Thymus (tissue), 11 donors: ENCODE data around the gene EYA4. TPM values are rescaled to one million over a fixed set of nuclear protein-coding genes. Genes with fewer than 3 reads are reported as not detected.

ENCODE experiments used
- DNase-seq, 9 donors: peaks; one replicate each; pipeline ENCODE4 v3.0.0-alpha.2; 2013; ENCODE audit warnings: low spot score in 9 of 9, low read depth in 6 of 9, missing footprints in 1 of 9
- H3K27ac ChIP-seq, 2 donors: one replicate each; pipeline ENCODE4 v1.5.1; 2013; ENCODE audit warnings: control low read depth in 1 of 2, low read depth in 1 of 2, low read length in 1 of 2, mild to moderate bottlenecking in 1 of 2, moderate library complexity in 1 of 2
- H3K27me3 ChIP-seq, 2 donors: one replicate each; pipeline ENCODE4 v1.5.1; 2013; ENCODE audit warnings: low read length in 1 of 2; ENCODE audit not compliant: control insufficient read depth in 2 of 2, insufficient read depth in 1 of 2
- H3K36me3 ChIP-seq, 2 donors: one replicate each; pipeline ENCODE4 v1.5.1; 2013; ENCODE audit warnings: low read length in 1 of 2, mild to moderate bottlenecking in 1 of 2, moderate library complexity in 1 of 2; ENCODE audit not compliant: control insufficient read depth in 2 of 2, insufficient read depth in 2 of 2
- H3K4me1 ChIP-seq, 2 donors: one replicate each; pipeline ENCODE4 v1.5.1; 2013; ENCODE audit warnings: low read length in 2 of 2; ENCODE audit not compliant: control insufficient read depth in 2 of 2, insufficient read depth in 2 of 2
- H3K4me3 ChIP-seq, 2 donors: one replicate each; pipeline ENCODE4 v1.5.1; 2013; ENCODE audit warnings: low read length in 2 of 2, control low read depth in 1 of 2, mild to moderate bottlenecking in 1 of 2
- H3K9me3 ChIP-seq, 2 donors: one replicate each; pipeline ENCODE4 v1.5.1; 2013; ENCODE audit warnings: low read length in 1 of 2, mild to moderate bottlenecking in 1 of 2; ENCODE audit not compliant: control insufficient read depth in 2 of 2, insufficient read depth in 1 of 2
- WGBS: extraction: QIAGEN DNeasy Blood & Tissue Kit; methylation state at CpG from one replicate; pipeline ENCODE4 v1.1.7; 2013; 5-methylcytosine and 5-hydroxymethylcytosine counted together
- polyA plus RNA-seq: library from polyadenylated mRNA; stranded (reverse); fragments of 200-250 nt; gene quantifications from one replicate; pipeline ENCODE4 v1.2.3, GENCODE V29; 2013
- total RNA-seq: library from RNA; stranded (reverse); fragments of 120-200 nt; gene quantifications from one replicate; pipeline ENCODE4 v1.2.4, GENCODE V29; 2013
- donor health status: healthy.

Gene EYA4
- total and polyA plus RNA-seq, 2 donors: 6.2 to 9.5 TPM

DNA sequence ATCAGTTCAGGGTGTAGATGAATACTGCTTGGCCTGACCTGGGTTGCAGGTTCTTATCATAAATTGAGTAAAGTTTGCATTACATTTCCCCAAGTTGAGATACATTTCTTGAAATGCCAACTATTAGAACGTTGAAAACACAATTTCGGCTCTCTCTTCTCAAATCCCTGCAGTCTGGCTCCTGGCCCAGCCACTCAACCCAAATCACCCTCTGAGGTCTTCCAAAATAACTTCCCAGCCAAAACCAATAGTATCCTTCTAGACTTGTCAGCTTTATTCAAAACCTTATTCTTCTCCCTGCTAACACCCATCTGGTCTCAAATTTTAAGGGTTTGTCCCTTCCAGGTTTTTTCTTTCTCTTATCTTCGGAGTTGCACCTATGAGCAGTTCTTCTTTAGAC, 263.6 kb downstream of the EYA4 start:
- H3K9me3 ChIP-seq: no peaks in the 10 kb centered on the region
- no peak for DNase-seq
- WGBS: 90% methylated on average over 3 of the region's 3 CpGs
- no peaks in the 10 kb centered on the region for H3K36me3 ChIP-seq
- no peak overlapping the region for H3K27ac ChIP-seq
- no peak overlapping the region for H3K4me3 ChIP-seq
- no peaks in the 10 kb centered on the region for H3K4me1 ChIP-seq
- H3K27me3 ChIP-seq: no peaks in the 10 kb centered on the region

DNA sequence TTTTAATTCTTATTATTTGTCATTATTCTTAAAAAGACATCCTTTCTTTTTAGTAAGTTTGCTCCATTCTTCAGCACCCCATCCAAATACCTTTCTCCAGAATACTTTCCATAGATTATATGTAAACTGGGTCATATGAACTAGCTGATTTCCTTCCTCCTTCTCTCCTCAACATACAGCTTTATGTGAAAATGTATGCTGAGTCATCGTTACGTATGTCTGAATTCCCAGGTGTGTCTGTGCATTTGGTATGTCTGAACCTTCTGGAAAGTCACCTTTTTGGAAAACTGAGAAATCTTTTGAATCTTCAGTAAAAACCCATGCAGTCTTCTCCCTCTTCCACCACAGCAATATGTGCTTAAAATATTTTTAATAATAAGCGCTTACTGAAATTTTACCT, 264.5 kb downstream of the EYA4 start:
- no peaks in the 10 kb centered on the region for H3K4me1 ChIP-seq
- H3K36me3 ChIP-seq: no peaks in the 10 kb centered on the region
- H3K27ac ChIP-seq: no peak overlapping the region
- WGBS: 56% methylated on average over 3 of the region's 3 CpGs
- no peak for DNase-seq
- H3K27me3 ChIP-seq: no peaks in the 10 kb centered on the region
- H3K4me3 ChIP-seq: no peak overlapping the region
- H3K9me3 ChIP-seq: no peaks in the 10 kb centered on the region

DNA sequence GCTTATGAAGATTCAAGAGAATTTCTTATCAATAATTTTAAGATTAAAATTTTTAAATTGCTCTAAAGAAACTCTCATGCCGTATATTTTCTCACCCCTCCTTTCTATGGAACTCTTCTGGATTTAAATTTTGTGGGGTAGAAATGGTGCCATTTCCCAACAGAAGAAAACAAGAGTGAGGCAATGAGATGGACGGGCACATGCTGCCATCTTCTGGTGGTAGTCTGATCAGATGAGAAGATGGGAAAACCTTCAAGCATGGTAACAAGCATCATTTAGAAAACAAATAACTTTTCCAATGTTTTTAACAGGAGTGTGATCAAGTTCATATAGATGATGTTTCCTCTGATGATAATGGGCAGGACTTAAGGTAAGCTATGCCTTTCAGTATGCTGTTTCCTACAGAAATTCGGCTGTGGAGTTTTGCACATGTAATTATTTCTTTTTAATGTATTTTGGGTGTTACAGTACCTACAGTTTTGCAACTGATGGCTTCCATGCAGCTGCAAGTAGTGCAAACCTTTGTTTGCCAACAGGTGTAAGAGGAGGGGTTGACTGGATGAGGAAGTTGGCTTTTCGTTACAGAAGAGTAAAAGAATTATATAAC, 271.4 kb downstream of the EYA4 start:
- DNase-seq: peak in 2 of 9 donors; percentile 11 to 17
- no peaks in the 10 kb centered on the region for H3K27me3 ChIP-seq
- WGBS: 37% methylated on average over 4 of the region's 4 CpGs
- no peak overlapping the region for H3K27ac ChIP-seq
- no peaks in the 10 kb centered on the region for H3K4me1 ChIP-seq
- H3K4me3 ChIP-seq: no peak overlapping the region
- H3K9me3 ChIP-seq: no peaks in the 10 kb centered on the region
- H3K36me3 ChIP-seq: no peaks in the 10 kb centered on the region

DNA sequence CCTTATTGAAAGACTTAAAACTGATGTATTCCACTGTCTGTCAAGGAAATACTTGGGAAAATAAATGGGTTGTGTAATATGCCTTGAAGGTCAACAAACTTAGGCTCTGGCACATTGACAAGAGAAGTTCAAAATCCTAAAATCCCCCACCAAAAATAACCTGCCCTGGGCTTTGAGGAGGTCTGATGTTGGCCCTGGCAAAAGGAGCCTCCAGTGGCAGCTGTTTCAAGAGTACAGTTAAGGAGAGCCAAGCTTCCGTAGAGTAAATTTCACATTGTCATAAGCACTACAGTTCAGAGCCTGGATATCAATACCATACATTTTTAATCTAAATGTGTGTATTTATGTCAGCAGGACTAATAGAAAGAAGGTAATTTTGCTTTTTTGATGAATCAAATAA, 282.7 kb downstream of the EYA4 start:
- H3K36me3 ChIP-seq: no peaks in the 10 kb centered on the region
- 94% methylated on average over 1 of the region's 1 CpG for WGBS
- H3K27me3 ChIP-seq: no peaks in the 10 kb centered on the region
- H3K27ac ChIP-seq: no peak overlapping the region
- H3K4me1 ChIP-seq: no peaks in the 10 kb centered on the region
- no peak for DNase-seq
- no peak overlapping the region for H3K4me3 ChIP-seq
- no peaks in the 10 kb centered on the region for H3K9me3 ChIP-seq

DNA sequence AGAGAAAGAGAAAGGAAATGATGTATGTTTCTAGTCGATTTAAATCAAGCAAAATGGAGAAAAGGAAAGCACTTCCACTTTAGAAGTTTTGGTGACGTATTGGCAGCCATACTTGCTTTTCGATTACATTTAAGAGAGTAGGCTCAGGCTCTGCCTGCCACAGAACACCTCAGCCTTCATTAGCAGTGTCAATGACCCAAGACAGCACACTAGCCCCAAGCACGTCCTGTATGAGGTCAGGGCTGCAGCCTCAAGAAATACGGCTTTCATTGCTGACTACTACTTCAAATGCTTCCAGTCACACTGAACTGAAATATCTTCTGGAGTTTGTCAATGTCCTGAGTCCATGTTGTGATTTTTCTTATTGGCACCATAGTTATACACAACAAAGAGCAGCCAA, 285.3 kb downstream of the EYA4 start:
- no peak for DNase-seq
- Histone ChIP-seq H3K27me3 (no peaks in the 10 kb centered on the region), H3K9me3 (no peaks in the 10 kb centered on the region), H3K36me3 (no peaks in the 10 kb centered on the region), H3K4me1 (no peaks in the 10 kb centered on the region), H3K4me3 (no peak overlapping the region), H3K27ac (no peak overlapping the region)
- WGBS: 92% methylated on average over 5 of the region's 5 CpGs

DNA sequence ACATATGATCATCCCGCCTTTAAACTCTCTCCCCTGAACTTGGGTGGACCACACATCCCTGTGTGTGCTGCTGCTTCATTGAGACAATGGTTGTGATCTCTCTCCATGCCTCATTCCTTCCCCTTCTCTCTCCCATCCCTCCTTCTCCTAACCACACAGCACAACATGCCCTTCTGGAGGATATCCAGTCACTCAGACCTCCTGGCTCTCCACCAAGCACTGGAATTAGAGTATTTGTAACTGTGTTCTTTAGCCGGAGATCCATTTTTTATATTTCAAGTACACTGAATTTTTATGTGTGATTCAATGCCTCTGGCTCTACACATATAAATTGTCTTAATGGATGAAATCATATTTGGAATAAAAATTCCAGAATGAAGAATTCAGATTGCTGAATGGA, 287.4 kb downstream of the EYA4 start:
- WGBS: 91% methylated on average over 2 of the region's 2 CpGs
- no peak overlapping the region for H3K27ac ChIP-seq
- H3K4me1 ChIP-seq: no peaks in the 10 kb centered on the region
- DNase-seq: no peak
- no peaks in the 10 kb centered on the region for H3K9me3 ChIP-seq
- no peak overlapping the region for H3K4me3 ChIP-seq
- no peaks in the 10 kb centered on the region for H3K36me3 ChIP-seq
- H3K27me3 ChIP-seq: no peaks in the 10 kb centered on the region

DNA sequence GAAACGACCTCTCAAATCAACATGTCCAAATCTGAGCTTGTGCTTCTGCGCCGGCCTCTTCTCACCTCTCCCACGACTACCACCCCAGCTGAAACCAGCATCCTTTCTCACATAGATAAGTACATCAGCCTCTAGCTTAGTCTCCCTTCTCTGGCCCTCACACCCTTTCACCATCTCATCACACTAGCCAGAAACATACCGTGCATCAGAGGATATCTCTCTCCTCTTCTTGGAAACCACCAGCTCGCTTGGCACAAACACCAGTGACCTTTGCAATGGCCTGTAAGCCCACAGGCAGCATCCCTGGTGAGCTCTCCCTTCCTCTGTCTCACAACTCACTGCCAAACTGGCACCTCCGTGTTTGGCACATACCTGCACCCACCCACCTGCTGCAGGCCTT, 291.8 kb downstream of the EYA4 start:
- WGBS: 83% methylated on average over 7 of the region's 7 CpGs
- Histone ChIP-seq H3K36me3 (no peaks in the 10 kb centered on the region), H3K27me3 (no peaks in the 10 kb centered on the region), H3K9me3 (no peaks in the 10 kb centered on the region), H3K27ac (no peak overlapping the region), H3K4me3 (no peak overlapping the region), H3K4me1 (no peaks in the 10 kb centered on the region)
- DNase-seq: no peak

DNA sequence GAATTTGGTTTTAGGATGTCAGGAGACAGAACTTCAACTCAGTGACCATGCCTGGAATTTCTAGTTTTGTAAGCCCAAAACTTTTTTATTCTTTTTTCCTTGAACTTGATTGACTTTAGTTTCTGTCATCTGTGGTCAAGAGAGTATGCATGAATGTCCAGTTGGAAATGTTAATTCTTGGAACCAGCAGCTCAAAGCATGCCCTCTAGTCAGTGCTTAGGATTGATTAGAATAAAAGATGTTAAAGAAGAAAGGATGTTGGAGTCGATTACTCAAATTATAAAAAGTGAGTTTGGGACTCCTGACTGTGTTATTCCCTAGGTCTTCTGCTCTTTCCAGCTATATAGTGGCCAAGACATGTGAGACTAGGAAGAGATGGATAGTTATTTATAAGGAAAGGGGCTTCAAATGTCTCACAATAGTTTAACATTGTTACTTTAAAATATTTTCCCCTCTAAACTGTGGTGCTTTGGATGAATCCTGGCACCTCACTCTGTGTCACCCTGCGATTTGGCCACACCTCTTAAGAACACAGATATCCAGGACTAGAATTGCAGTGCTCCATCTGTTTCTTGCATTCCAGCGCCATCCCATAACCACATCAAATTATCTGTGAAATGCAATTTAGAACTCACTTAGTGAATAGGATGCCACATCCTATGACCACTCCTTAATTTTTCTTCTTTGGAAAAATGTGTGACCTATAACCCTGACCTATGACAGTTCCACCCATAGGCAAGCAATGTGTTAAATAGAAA, 298.5 kb downstream of the EYA4 start:
- no peak overlapping the region for H3K27ac ChIP-seq
- H3K27me3 ChIP-seq: no peaks in the 10 kb centered on the region
- 90% methylated on average over 3 of the region's 3 CpGs for WGBS
- DNase-seq: no peak
- H3K4me1 ChIP-seq: no peaks in the 10 kb centered on the region
- H3K4me3 ChIP-seq: no peak overlapping the region
- H3K9me3 ChIP-seq: no peaks in the 10 kb centered on the region
- no peaks in the 10 kb centered on the region for H3K36me3 ChIP-seq

DNA sequence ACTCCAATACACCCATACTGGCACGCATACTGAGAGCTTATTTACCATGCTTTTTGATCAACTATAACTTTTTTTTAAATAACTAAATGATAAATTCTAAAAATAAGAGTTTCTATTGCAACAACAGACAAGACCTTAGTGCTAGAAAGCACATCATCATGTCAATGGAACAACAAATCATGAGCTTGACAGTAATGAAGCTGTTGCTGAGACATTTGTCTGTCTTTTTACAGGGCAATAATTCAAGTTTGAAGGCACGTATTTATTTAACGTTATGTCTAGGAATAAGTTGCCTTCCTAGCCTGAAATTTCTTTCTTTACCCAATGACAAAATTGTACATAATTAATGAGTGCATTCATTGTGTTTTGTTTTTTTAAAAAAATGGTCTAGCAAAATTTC, 299.2 kb downstream of the EYA4 start:
- H3K27ac ChIP-seq: no peak overlapping the region
- H3K27me3 ChIP-seq: no peaks in the 10 kb centered on the region
- DNase-seq: no peak
- H3K4me3 ChIP-seq: no peak overlapping the region
- no peaks in the 10 kb centered on the region for H3K4me1 ChIP-seq
- H3K36me3 ChIP-seq: no peaks in the 10 kb centered on the region
- no peaks in the 10 kb centered on the region for H3K9me3 ChIP-seq
- WGBS: 76% methylated on average over 3 of the region's 3 CpGs
